ENCODE measurements around the gene NAV1.

NAV1 gene

DNA sequence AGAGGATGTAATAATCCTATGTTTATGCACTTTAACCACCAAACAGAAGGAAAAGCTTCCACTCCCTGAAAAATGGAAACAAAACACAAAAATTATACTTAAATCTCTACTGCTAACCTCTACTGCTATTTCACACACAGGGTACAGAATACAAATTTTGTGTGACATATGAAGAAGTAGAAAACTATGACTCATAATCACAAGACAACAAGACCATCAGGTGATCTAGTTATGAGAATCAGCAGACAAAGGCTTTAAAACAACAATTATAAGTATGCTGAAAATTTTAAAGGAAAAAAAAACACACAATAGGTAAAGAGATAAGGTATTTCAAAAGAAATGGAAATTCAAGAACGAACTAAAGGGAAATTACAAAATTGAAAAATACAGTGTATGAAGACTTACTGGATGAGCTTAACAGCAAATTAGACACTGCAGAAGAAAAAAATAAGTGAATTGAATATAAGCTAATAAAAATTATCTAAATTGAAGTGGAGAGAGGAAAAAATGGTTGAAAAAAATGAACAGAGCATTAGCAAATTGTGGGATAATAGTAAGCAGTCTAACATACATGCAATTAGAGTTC is 13.6 kb upstream of the NAV1 start:
- DNase-seq, result no peak

DNA sequence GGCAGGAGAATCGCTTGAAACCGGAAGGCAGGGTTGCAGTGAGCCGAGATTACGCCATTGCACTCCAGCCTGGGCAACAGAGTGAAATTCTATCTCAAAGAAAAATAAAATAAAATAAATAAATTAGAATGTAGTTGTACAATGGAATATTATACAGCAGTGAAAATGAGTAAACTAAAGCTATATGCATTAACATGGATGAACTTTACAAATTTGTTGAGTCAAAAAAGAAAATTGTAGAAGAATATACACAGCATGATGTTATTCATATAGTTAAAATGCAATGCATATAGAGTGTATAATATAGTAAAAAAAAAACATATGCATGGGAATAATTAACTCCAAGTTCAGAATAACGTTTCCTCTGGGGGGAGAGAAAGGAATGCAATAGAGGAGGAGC is 11.0 kb upstream of the NAV1 start:
- DNase-seq, result no peak

DNA sequence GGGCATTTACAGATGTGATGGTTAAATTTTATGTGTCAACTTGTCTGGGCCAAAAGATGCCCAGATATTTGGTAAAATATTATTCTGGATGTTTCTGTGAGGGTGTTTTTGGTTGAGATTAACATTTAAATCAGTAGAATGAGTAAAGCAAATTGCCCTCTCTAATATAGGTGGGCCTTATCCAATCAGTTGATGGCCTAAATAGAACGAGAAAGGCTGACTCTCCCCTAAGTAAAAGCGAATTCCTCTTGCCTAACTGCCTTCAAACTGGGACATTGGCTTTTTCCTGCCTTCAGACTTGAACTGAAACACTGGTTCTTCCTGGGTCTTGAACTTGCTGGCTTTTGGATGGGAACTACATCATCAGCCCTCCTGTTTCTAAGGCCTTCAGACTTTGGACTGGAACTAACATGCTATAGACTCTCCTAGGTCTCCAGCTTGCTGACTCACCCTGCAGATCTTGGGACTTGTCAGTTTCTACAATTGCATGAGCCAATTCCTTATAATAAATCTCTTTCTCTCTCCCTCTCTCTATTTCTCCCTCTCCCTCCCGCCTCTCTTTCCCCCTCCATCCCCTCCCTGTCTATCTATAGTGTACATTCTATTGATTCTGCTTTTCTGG is 10.2 kb upstream of the NAV1 start:
- no peak for DNase-seq

DNA sequence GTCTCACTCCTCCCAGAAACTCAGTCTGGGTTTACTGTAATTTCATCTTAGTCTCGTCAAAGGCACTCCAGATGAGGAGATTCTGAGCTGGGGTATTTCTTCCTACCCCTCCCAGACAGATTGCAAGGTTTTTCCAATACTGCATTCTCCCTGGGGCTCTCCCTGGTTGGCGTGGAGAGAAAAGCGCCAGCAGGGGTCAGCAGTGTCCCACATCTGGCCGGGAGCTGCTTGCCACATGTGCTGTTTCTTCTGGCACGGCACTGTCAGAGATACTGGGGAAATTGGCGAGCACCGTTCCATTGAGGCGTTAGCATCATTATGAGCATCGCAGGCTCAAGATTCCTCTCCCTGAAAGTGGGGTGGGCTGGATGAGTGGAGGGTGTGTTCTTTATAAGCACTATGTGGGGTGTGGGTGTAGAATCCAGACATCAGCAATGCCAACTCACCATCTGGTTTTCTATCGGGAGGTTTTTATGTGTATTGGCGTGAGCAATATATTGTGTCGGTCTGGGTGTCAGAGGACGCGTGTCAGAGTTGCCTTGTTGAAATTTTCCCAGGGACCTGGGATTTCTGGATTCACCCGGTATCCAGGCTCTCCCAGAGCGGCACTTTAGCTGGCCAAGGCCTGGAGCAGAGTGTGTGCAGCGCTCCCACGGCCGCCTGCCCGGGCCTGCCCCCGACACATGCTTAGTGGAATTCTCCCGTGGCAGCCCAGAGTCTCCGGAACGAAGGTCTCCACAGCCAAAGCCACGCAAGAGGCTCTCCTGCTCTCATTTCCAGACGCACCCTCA is 8.0 kb upstream of the NAV1 start:
- no peak for DNase-seq

DNA sequence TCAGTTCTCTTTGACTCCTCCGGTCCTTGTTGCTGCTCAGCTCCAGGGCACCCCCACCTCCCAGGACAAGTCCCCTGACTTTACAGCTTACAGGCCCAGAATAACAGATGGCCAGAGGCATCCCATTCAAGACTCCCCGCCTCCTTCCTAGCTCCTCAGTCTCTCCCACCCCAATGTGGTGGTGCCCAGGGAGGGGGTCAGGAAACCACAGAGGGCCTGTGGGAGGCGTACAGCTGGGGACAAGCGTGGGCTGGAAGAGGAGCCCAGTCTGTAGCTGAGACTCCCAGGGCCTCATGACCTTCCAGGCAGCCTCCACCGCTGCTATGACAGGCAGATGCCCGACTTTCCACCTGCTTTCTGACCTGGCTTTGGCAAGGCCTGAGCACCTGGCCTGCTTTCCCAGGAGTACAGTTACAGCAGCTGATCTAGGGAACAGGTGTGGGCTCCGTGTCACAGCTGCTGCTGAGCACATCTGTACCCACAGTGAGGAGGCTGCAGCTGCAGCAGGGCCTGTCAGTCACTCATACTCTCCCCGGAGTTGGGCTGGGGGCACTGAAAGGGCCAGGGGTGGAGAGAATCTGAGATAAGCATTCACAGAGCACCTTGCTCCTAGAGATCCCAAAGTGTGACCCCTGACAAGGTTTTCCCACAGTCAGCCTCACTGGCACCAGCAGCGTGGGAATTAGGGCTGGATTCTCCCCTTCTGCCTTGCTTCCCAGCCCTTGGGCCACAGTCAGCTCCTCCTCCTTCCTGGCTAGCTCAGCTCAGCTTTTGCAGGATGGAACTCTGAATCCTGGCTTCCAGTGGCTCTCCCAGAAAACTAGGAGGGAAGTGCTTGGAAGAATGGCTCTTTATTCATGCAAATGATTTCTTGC is 7.1 kb upstream of the NAV1 start:
- DNase-seq, result no peak

DNA sequence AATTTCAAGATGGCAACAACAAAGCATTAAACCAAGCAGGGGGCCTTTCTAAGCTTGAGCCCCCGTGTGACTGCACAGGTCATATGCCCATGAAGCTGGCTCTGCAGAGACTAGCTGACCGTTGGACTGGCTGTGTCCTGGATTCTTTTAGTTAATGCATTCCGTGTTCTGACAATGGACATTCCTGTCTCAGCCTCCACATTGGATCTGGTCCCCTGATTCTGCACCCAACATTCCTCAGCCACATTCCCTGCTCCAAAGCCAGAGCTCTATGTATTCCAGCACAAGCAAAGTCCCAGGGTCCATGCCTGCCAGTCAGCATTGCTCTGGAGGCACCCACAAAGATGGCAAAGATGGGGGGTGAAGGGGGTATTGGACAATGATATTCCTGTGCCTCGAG is 5.1 kb upstream of the NAV1 start:
- DNase-seq, result no peak

DNA sequence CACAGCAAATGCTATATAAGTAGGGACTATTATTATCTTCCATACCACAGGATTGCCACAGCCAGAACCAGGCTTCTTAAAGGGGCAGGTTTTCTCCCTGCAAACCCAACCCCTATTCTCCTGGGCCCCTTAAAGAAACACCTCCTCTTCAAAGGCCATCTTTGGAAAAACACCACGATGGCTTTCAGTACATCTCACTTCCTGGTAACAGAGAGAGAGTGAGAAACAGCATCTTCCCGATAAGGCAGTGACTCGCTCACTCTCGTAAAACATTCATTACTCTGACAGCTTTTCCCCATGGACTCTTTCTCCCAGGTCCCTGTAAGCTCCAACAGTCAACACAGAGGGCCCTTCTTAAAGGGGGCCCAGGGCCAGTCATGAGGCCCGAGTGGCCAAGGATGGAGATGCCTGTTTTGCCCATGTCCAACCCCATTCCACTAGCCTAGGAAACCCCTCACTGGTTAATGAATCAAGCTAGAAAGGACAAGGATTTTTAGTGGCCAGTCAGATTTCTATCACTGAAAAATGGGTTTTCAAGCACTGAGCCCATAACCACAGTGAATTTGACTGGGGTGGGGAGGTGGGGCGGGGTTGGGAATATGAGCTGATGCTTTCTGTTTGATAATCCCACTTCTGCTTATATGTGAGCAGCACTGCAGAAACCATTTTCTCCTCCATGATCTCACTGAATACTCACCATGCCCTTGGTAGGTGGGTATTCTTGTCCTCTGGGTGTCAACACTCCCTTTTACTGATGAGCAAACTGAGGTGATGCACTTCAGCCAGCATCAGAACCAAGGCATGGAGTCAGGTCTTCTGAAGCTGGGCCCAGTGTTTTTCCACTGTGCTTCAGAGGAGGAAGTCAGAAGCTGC is 3.6 kb upstream of the NAV1 start:
- DNase-seq, result no peak

DNA sequence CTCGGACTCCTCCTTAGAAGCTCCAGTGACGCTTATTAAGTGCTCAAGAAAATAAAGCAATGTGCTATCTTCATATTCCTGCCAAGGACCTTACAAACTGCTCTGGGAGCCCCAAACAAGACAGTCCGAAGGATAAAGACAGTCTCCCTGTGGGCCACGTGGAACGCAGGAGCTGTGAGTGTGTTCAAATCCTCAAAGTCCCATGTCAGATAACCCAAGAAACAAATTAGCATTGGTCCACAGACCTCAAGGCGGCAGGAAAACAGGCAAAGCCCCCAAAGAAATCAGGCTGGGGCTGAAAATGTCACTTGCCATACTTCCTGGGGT is 3.0 kb upstream of the NAV1 start:
- no peak for DNase-seq

DNA sequence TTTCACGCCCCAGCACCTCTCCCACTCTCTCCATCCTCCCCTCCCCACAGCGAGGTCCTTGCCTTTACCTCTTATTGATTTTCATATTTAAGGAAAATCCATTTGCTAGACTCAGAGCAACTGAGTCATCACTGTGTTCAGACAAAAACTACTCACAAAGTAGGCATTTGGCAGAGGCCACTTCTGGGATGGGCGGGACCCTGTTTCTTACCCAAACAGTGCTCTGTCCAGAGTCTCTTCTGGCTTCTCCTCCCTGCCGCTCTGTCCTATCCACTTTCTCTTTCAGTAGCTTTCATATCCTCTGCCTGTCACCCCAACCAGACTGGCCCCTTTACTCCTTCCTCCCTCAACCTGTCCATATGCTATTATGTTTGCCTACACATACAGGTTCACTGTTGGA is 2.4 kb upstream of the NAV1 start:
- DNase-seq, result no peak

DNA sequence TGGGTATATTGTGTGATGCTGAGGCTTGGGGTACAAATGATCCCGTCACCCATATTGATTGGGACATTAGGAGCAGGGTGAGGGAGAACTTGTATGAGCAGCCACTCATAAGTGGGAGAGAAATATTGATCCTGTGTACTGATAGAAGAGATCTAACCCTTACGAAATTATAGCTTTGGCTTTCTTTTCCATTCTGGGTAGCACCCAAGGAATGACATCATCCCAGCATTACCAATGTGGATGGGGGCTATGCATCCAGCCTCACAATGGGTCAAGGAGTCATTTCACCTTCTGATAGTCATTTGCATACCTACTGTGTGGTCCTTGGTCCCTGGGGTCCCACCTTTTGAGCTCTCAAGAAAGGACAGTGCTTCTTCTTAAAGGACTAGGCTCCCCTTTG is 1.9 kb upstream of the NAV1 start:
- no peak for DNase-seq

DNA sequence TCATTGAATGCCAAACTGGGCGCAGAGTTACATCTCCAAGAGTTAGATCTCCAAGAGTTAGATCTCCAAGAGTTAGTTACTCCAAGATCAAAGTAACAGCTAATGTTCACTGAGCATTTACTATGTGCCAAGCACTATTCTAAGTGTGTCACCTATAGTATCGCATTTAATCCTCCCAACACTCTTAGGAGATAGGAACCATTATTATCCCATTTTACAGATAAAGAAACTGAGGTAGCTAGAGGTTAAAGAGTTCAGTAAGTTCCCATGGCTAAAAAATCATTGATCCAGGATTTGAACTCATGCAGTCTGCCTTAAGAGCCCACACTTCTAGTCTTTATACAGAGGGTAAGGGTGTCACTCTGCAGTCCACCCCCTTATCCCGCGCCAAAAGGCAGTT is 1.5 kb upstream of the NAV1 start:
- DNase-seq, result no peak

DNA sequence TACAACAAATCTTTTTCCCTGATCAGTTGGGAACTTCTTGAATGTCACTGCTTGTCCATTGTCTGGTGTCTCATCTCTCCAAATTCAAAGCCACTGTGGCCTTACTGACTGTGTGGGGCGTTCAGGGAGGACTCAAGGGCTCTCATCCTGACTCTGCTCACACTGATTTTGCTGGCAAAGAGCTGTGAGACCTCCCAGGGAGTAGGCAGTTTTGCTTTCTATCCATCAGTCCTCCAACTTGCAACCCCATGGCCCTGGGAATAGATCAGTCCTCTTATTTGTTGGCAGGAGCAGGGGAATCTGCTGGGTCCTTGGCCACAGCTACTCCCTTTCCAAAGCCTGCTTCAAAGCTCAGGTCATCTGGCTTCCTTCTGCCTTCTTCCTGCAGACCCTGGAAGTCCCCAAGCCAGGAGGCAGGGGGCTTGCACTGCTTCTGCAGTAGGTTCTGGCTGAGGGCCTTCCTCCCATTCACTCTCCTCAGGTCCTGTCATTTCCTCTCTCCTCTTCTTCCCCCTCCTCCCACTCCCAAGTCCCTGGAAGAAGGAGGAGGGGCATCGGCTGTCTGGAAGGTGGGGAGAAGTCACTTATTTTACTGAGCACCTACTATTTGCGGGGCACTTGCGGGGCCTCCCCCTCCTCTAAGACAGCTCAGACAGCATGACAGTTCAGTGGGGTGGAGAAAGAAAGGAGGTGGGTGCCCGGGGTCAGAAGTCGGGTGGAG is 876 bp upstream of the NAV1 start:
- no peak for DNase-seq

DNA sequence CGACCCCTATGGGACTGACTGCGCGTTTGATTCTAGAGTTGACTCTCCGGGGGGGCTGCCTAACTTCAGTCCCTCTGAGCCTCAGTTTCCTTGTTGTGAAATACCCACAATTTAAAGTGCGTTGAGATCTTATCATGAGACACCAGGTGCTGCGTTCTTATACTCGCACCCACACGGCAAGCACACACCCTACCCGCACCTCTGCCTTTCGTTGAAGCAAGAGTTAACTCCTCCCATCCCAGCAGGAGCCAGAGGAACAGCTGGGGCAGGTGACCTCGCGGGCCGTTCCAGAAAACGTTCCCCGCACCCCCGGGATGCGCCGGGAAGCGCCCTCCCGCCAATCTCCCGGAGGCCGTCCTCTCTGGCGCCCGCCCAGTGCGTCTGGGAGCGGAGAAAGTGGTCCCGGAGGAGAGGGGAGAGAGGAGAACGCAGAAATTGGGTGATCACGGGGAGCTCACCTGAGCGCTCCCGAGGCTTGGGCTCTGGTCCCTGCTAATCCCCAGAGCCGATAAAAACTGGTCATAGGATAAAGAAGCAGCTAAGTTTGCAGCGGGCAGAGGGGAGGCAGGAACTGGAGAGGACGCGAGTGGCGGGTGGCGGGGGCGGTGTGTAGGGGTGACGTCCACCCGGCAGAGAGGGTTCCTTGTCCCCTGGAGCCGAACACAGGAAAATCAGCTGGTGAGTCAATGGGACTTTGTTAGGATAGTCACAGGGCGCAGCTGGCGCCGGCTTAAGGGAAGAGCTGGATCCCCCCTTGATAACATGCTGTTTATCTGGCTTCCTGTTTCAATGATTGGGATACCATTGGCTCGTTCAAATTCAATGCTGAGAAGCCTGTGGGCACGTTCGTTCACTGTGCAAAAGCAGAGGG is 869 bp downstream of the NAV1 start:
- no peak for DNase-seq

DNA sequence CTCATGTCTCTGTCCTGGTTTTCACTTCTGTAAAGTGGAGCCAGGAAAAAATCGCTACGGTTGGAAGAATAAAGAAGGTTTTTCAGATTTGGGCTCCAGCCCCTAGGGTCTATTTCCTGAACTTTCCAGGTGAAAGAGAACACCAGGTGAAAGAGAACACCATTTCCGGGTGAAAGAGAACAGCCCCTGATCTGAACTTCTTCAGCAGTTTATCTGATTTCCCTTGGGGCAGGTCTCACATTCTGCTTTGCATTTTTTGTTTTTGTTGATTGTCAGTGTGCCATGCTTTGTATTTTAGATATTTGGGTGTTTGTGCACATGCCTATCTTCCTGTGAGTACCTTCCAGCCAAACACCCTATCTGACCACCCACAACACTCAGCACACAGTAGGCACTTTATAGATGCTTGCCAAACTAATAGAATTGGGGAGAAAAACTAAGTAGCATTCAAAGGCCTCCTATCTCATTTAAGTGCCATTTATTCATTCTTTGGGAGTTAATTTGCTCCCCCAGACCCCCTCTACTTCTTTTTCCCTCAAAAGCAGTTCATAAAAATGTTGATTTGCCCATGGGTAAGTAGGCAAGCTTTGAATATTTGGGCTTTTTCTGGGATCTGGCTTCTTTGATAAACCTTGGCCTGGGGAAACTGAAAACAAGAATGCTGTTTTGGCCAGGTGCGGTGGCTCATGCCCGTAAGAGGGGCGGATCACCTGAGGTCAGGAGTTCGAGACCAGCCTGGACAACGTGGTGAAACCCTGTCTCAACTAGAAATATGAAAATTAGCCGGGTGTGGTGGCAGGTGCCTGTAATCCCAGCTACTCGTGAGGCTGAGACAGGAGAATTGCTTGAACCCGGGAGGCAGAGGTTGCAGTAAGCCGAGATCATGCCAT is 2.2 kb downstream of the NAV1 start:
- no peak for DNase-seq

DNA sequence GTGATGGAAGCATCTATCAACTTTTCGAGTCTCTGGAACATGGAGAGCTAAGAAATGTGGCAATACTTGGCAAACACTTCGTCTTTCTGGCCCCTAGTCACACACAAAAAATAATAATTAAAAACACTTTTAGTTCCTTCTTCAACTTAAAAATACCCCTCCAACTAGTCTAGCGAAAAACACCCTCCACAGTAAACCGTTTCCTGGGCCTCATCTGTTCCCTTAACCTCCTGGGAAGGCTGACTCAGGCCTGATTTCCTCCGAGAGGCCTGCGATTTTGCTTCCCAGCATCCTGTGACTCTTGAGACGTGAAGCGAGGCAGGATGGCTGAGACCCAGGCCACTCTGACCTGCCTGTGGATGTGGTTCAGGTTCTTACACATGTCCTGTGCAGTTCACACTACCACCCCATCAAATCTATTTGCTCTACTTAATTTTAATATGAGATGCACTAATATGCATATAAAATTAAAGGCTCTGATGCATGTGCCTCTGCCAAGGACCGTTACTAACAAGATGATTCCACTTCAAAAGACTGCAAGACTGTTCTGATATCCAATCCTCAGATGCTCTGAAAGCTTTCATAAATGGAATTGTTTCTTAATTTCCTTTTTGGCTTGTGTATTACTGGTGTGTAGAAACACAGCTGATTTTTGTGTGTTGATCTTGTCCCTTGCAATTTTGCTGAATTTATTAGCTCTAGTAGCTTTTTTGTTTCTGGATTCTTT is 3.5 kb downstream of the NAV1 start:
- no peak for DNase-seq

DNA sequence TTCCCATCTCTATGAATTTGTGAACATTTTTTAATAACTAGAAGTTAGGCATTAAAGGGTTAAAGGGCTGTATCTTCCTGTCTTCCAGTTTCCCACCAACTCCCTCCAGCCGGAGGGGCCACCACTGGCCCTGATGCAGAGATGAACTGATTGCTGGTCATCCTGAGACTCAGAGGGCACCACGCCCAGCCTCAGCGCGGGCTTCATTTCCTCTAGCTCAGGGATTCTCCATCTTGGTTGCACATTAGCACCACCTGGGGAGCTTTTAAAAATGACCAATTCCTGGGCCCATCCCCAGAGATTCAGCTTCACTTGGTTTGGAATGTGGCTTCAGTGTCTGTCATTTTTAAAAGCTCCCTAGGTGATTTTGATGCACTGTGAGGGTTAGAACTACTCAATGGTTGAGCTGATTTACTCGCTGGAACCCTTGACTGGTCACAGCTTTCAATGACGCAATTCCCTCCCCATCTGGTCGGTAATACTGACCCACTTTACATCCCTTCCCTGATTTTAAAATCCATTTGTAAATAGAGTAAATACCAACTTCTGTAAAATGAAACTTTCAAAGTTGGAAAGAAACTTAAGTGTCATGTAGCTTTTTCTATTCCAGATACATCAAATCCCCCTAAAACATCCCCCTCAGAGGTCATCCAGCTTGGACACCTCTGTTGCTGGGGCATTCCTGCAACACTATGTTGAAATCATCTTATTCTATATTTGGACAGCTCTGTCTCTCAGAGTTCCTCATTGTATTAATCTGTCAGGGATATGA is 5.1 kb downstream of the NAV1 start:
- DNase-seq, result no peak

DNA sequence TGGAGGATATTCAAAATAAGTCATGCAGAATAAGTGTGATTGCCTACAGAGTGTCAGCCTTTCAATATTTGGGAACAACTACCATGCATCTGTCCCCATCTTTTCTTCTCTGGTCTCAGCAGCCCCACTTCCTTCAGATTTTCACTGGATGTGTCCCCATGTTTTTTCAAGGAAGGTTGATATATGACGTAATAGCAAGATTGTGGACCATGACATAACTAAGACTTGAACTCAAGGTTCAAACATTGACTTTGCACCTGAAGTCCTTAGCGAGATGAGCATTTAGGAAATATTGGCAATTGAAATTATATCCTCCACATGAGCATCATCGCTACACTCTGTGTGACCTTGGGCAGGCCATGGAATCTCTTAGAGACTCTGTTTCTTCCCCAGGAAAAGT is 5.8 kb downstream of the NAV1 start:
- DNase-seq, result no peak

DNA sequence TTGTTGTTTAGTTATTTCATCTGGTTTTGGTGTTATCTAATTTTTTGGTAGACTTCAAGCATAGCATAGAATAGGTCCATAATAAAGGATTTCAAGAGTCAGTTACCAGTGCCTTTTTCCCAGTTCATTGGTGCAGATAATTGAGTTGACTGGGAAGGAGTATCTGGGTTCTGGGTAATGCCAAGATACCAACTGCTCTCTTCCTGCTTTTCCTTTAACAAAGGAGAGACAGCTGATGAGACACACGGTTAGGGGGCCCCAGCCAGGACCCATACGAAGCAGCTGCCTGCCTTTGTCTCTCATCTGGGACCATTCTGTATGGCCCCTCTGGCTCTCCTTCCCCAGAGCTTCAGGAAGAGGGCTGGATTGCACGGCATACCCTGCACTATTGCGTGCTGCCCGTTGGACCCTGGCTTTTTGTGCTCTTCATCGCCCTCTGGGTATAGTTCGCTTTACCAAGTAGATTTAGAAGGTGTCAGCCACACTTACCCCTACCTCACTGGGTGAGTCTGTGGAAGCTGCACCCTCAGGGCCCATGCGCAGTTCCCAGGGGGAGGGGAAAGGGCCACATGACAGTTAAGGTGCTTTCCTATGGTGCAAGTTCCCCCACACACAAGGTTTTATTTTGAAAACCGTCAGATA is 7.0 kb downstream of the NAV1 start:
- no peak for DNase-seq

All from activated CD4-positive, CD25-positive, alpha-beta regulatory T cell (primary cell).